Adrenal gland (tissue), 12 donors: Measurements from ENCODE around the gene AMIGO2. TPM values are rescaled to one million over a fixed set of nuclear protein-coding genes. Genes with fewer than 3 reads are reported as not detected.
A peak's percentile ranks its signal among the peaks of the same experiment; 100 is the strongest.

Experiments used
- DNase-seq, 7 donors: peaks; one replicate each; pipeline ENCODE4 v3.0.0-alpha.2; 2019 to 2020
- H3K27ac ChIP-seq, 5 donors: fragments of 200-600 bp; sonication (generic) in 4 of 5; 1 replicate in 3 of 5; 2 replicates in 2 of 5; pipeline versions ENCODE4 v1.5.1 to v1.8.0; 2016 to 2020; ENCODE audit warnings: mild to moderate bottlenecking in 1 of 5
- H3K27me3 ChIP-seq: fragments of 200-600 bp; 2 replicates; pipeline ENCODE4 v1.8.0; 2021
- H3K36me3 ChIP-seq, 2 donors: fragments of 200-600 bp; replicated peaks in 1 of 2; 1 replicate in 1 of 2; 2 replicates in 1 of 2; pipeline versions ENCODE4 v1.5.1 to v1.8.0; 2018 to 2022
- H3K4me1 ChIP-seq, 2 donors: fragments of 200-600 bp; replicated peaks in 1 of 2; 1 replicate in 1 of 2; 2 replicates in 1 of 2; pipeline versions ENCODE4 v1.5.1 to v1.8.0; 2018 to 2021
- H3K4me3 ChIP-seq, 4 donors: fragments of 200-600 bp; sonication (generic) in 3 of 4; one replicate each; pipeline ENCODE4 v1.5.1; 2016 to 2018
- H3K9me3 ChIP-seq, 3 donors: fragments of 200-600 bp; sonication (generic) in 1 of 3; replicated peaks in 1 of 3; 1 replicate in 2 of 3; 2 replicates in 1 of 3; pipeline versions ENCODE4 v1.5.1 to v1.8.0; 2016 to 2021
- POLR2A ChIP-seq, 2 donors: fragments of 450-650 bp; IDR thresholded peaks; one replicate each; pipeline ENCODE4 v1.6.1; 2017; ENCODE audit warnings: antibody characterized with exemption in 2 of 2, mild to moderate bottlenecking in 2 of 2, moderate library complexity in 1 of 2
- WGBS, 4 donors: extraction: QIAGEN DNeasy Blood & Tissue Kit in 2 of 4; methylation state at CpG; one replicate each; pipeline versions ENCODE4 v1.1.5 to v1.1.7; 2013 to 2017; 5-methylcytosine and 5-hydroxymethylcytosine counted together
- intact Hi-C, 2 donors: fragments of 100-400 bp; cut with DNase I; formaldehyde crosslinking; loops; one replicate each; pipeline versions ENCODE4 v1.14.1 to v1.15.0; 2022 to 2023
- polyA plus RNA-seq, 3 donors: library from polyadenylated mRNA; stranded (reverse); fragments of 200-250 nt in 2 of 3; fragments of 350-450 nt in 1 of 3; fragmentation: Illumina TruSeq in 1 of 3; extraction: RNeasy Lipid Tissue Mini Kit (QIAGEN cat#74804) in 1 of 3; gene quantifications; one replicate each; pipeline ENCODE4 v1.2.3, GENCODE V29; 2013 to 2014
- total RNA-seq, 9 donors: library from RNA; depleted of rRNA in 4 of 9; stranded (reverse); fragments of >200 nt in 4 of 9; fragments of 120-200 nt in 1 of 9; fragmentation: NEBNext Ultra II Directional in 1 of 9; extraction: Animal tissue kit (Norgen Biotek cat#: 25700) in 1 of 9; gene quantifications; one replicate each; pipeline versions ENCODE4 v1.1.0 to v1.2.4, GENCODE V29; 2013 to 2023
- TF ChIP-seq, protein P1 (sequence below), 6 experiments: fragments of 450-650 bp in 4 of 6; fragments of 200-600 bp in 2 of 6; sonication (generic) in 1 of 6; IDR thresholded peaks; 1 replicate in 5 of 6; 2 replicates in 1 of 6; pipeline versions ENCODE4 v1.5.1 to v1.8.0; 2016 to 2021; ENCODE audit warnings: antibody characterized with exemption in 6 of 6, mild to moderate bottlenecking in 2 of 6, moderate library complexity in 1 of 6
- donor health status: healthy with polysubstance abuse.
- donor health status: Bipolar disorder and iron deficiency.
- donor health status: DM: yes; HTN: yes; CAD: no.
- donor health status: DM: no; HTN: no; CAD: no.
- donor health status: DM: no; HTN: no; CAD: no.
- donor health status: DM: yes; HTN: yes; CAD: no.

AMIGO2 gene
- total and polyA plus RNA-seq, 12 donors = 10.6 to 40.4 (median 28.3) TPM

GRCh38 chr12:47032644-47033043, 47.1 kb downstream of the AMIGO2 start:
- H3K9me3 ChIP-seq = no peaks in the 10 kb centered on the region
- WGBS, 4 donors = 0 to 3% (median 1%) methylated on average over 1 of the region's 1 CpG
- H3K36me3 ChIP-seq = no peaks in the 10 kb centered on the region
- peaks cover 4 to 8% of the 10 kb centered on the region in 2 donors for H3K4me1 ChIP-seq
- no peaks in the 10 kb centered on the region for H3K27me3 ChIP-seq
- H3K27ac ChIP-seq = no peak overlapping the region
- peak in 3 of 7 donors; percentile 20 to 41 (median 20) for DNase-seq
- TF ChIP-seq, protein P1, sequence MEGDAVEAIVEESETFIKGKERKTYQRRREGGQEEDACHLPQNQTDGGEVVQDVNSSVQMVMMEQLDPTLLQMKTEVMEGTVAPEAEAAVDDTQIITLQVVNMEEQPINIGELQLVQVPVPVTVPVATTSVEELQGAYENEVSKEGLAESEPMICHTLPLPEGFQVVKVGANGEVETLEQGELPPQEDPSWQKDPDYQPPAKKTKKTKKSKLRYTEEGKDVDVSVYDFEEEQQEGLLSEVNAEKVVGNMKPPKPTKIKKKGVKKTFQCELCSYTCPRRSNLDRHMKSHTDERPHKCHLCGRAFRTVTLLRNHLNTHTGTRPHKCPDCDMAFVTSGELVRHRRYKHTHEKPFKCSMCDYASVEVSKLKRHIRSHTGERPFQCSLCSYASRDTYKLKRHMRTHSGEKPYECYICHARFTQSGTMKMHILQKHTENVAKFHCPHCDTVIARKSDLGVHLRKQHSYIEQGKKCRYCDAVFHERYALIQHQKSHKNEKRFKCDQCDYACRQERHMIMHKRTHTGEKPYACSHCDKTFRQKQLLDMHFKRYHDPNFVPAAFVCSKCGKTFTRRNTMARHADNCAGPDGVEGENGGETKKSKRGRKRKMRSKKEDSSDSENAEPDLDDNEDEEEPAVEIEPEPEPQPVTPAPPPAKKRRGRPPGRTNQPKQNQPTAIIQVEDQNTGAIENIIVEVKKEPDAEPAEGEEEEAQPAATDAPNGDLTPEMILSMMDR (IDR thresholded peaks at IDR 0.05) = peak; percentile 31 to 84 (median 69)
- TF ChIP-seq POLR2A (IDR thresholded peaks at IDR 0.05) = no peak
- intact Hi-C loops = loop anchor here (5.0 to 10.0 kb wide), 2 partner anchors 275 to 372 kb away; no protein-coding TSS in a partner anchor
- H3K4me3 ChIP-seq = no peak overlapping the region

GRCh38 chr12:47029903-47030302, 49.9 kb downstream of the AMIGO2 start:
- H3K4me1 ChIP-seq = peaks cover 4 to 8% of the 10 kb centered on the region in 2 donors
- 91 to 100% (median 96%) methylated on average over 2 of the region's 2 CpGs for WGBS, 4 donors
- H3K4me3 ChIP-seq = no peak overlapping the region
- no peak overlapping the region for H3K27ac ChIP-seq
- TF ChIP-seq POLR2A (IDR thresholded peaks at IDR 0.05) = no peak
- TF ChIP-seq, protein P1 (IDR thresholded peaks at IDR 0.05) = no peak
- DNase-seq = no peak
- H3K36me3 ChIP-seq = no peaks in the 10 kb centered on the region
- intact Hi-C loops = loop anchor here (5.0 to 10.0 kb wide), 3 partner anchors 277 to 375 kb away; no protein-coding TSS in a partner anchor
- no peaks in the 10 kb centered on the region for H3K9me3 ChIP-seq
- no peaks in the 10 kb centered on the region for H3K27me3 ChIP-seq

GRCh38 chr12:47028981-47029708, 50.6 kb downstream of the AMIGO2 start:
- no peak overlapping the region for H3K4me3 ChIP-seq
- no peak for TF ChIP-seq POLR2A (IDR thresholded peaks at IDR 0.05)
- TF ChIP-seq, protein P1 (IDR thresholded peaks at IDR 0.05) = no peak
- no peaks in the 10 kb centered on the region for H3K36me3 ChIP-seq
- no peak overlapping the region for H3K27ac ChIP-seq
- intact Hi-C loops = loop anchor here in 1 of 2 donors (10.0 kb wide), 1 partner anchor 354 kb away; no protein-coding TSS in a partner anchor
- no peaks in the 10 kb centered on the region for H3K27me3 ChIP-seq
- no peak for DNase-seq
- WGBS, 4 donors = 68 to 93% (median 76%) methylated on average over 4 of the region's 4 CpGs
- H3K9me3 ChIP-seq = no peaks in the 10 kb centered on the region
- H3K4me1 ChIP-seq = peaks cover 4 to 8% of the 10 kb centered on the region in 2 donors

- intact Hi-C loops = loop anchor here in 1 of 2 donors (10.0 kb wide), 1 partner anchor 353 kb away; no protein-coding TSS in a partner anchor
Observed at GRCh38 chr12:47028186-47028585, 51.6 kb downstream of the AMIGO2 start.

More at GRCh38 chr12:47028186-47028585, 51.6 kb downstream of the AMIGO2 start:
- Histone ChIP-seq H3K9me3 (no peaks in the 10 kb centered on the region), H3K4me3 (no peak overlapping the region), H3K27ac (no peak overlapping the region), H3K36me3 (no peaks in the 10 kb centered on the region), H3K4me1 (peaks cover 4 to 6% of the 10 kb centered on the region in 2 donors), H3K27me3 (no peaks in the 10 kb centered on the region)
- TF ChIP-seq POLR2A (IDR thresholded peaks at IDR 0.05) = no peak
- TF ChIP-seq, protein P1 (IDR thresholded peaks at IDR 0.05) = no peak
- DNase-seq = no peak
- WGBS, 4 donors = 83 to 91% (median 86%) methylated on average over 5 of the region's 5 CpGs

Other genes with a start within 250 kb of the AMIGO2 start
- gene PCED1B, start 338 bp downstream of the AMIGO2 start, total RNA-seq = 100 to 1,000 TPM in 1 of 9 donors, 10 to 100 TPM in 7, 1 to 10 TPM in 1; 8.0 to 110 (median 49.2) TPM
- gene PCED1B, start 338 bp downstream of the AMIGO2 start, polyA plus RNA-seq = 10 to 100 TPM; 25.2 to 41.3 (median 31.5) TPM